CD14-positive monocyte (primary cell): ENCODE results near the gene PTMS. TPM values are rescaled to one million over a fixed set of nuclear protein-coding genes. Genes with fewer than 3 reads are reported as not detected.

Experiments
- DNase-seq, 3 donors: peaks; one replicate each; pipeline ENCODE4 v3.0.0-alpha.2; 2011 to 2022
- H2AFZ ChIP-seq: 2 replicates; pipeline ENCODE4 v1.6.0; 2012; ENCODE audit warnings: mild to moderate bottlenecking, low read depth, low read length, inconsistent platforms; ENCODE audit not compliant: insufficient read depth, poor library complexity, severe bottlenecking
- H3K27ac ChIP-seq, 2 donors: 1 replicate in 1 of 2; 2 replicates in 1 of 2; pipeline ENCODE4 v1.5.1; 2012 to 2013; ENCODE audit warnings: low read length in 2 of 2, control low read depth in 1 of 2, inconsistent platforms in 1 of 2, low read depth in 1 of 2, mild to moderate bottlenecking in 1 of 2
- H3K27me3 ChIP-seq, 2 donors: one replicate each; pipeline versions ENCODE4 v1.6.0 to v1.6.1; 2011 to 2013; ENCODE audit warnings: low read length in 2 of 2; ENCODE audit not compliant: control insufficient read depth in 2 of 2, insufficient read depth in 2 of 2
- H3K36me3 ChIP-seq, 2 donors: replicated peaks in 1 of 2; 1 replicate in 1 of 2; 2 replicates in 1 of 2; pipeline versions ENCODE4 v1.5.1 to v1.6.1; 2012 to 2013; ENCODE audit warnings: low read length in 2 of 2, control low read depth in 1 of 2, inconsistent platforms in 1 of 2, mild to moderate bottlenecking in 1 of 2; ENCODE audit not compliant: insufficient read depth in 2 of 2, control insufficient read depth in 1 of 2
- H3K4me1 ChIP-seq, 2 donors: 1 replicate in 1 of 2; 2 replicates in 1 of 2; pipeline versions ENCODE4 v1.5.1 to v1.6.1; 2012 to 2013; ENCODE audit warnings: low read length in 2 of 2, control low read depth in 1 of 2, inconsistent platforms in 1 of 2, mild to moderate bottlenecking in 1 of 2, moderate library complexity in 1 of 2; ENCODE audit not compliant: insufficient read depth in 2 of 2, control insufficient read depth in 1 of 2
- H3K4me2 ChIP-seq: replicated peaks from 2 replicates; pipeline ENCODE3; 2012; ENCODE audit warnings: low read length, moderate library complexity, mild to moderate bottlenecking; ENCODE audit not compliant: poor library complexity, severe bottlenecking; ENCODE audit errors: extremely low read depth
- H3K4me3 ChIP-seq, 3 experiments: fragments of 200-600 bp in 1 of 3; sonication (generic) in 1 of 3; replicated peaks in 1 of 3; 1 replicate in 2 of 3; 2 replicates in 1 of 3; pipeline ENCODE4 v1.5.1; 2011 to 2013; ENCODE audit warnings: low read length in 3 of 3, mild to moderate bottlenecking in 3 of 3, control low read depth in 2 of 3, low read depth in 2 of 3, inconsistent platforms in 1 of 3, moderate library complexity in 1 of 3
- H3K79me2 ChIP-seq: 2 replicates; pipeline ENCODE4 v1.6.0; 2012; ENCODE audit warnings: mild to moderate bottlenecking, control low read depth, inconsistent platforms, low read length, moderate library complexity; ENCODE audit not compliant: insufficient read depth
- H3K9ac ChIP-seq: 2 replicates; pipeline ENCODE4 v1.6.0; 2017; ENCODE audit warnings: low read length, mild to moderate bottlenecking; ENCODE audit not compliant: insufficient read depth, poor library complexity, severe bottlenecking
- H3K9me3 ChIP-seq, 2 donors: replicated peaks in 1 of 2; 1 replicate in 1 of 2; 2 replicates in 1 of 2; pipeline versions ENCODE4 v1.5.1 to v1.6.1; 2012 to 2013; ENCODE audit warnings: low read length in 2 of 2, control low read depth in 1 of 2; ENCODE audit not compliant: control insufficient read depth in 1 of 2, insufficient read depth in 1 of 2
- H4K20me1 ChIP-seq: 2 replicates; pipeline ENCODE4 v1.6.0; 2012; ENCODE audit warnings: mild to moderate bottlenecking, low read length, control low read depth, moderate library complexity; ENCODE audit not compliant: insufficient read depth
- H3K27ac Mint-ChIP-seq, 7 donors: one replicate each; pipeline ENCODE4 v1.8.0; 2020; ENCODE audit warnings: mild to moderate bottlenecking in 7 of 7, mixed read lengths in 7 of 7, moderate library complexity in 6 of 7, inconsistent platforms in 2 of 7
- H3K27me3 Mint-ChIP-seq, 3 donors: one replicate each; pipeline ENCODE4 v1.8.0; 2021 to 2022; ENCODE audit warnings: low read depth in 3 of 3, mild to moderate bottlenecking in 3 of 3, mixed read lengths in 3 of 3, moderate library complexity in 3 of 3, inconsistent platforms in 1 of 3
- H3K36me3 Mint-ChIP-seq, 2 donors: one replicate each; pipeline ENCODE4 v1.8.0; 2020; ENCODE audit warnings: mixed read lengths in 2 of 2, inconsistent platforms in 1 of 2, mild to moderate bottlenecking in 1 of 2
- H3K4me1 Mint-ChIP-seq: one replicate; pipeline ENCODE4 v1.8.0; 2020; ENCODE audit warnings: mild to moderate bottlenecking, mixed read lengths
- H3K4me3 Mint-ChIP-seq, 2 donors: one replicate each; pipeline ENCODE4 v1.8.0; 2020; ENCODE audit warnings: mild to moderate bottlenecking in 2 of 2, mixed read lengths in 2 of 2, moderate library complexity in 1 of 2
- H3K9me3 Mint-ChIP-seq, 7 donors: one replicate each; pipeline ENCODE4 v1.8.0; 2020 to 2022; ENCODE audit warnings: mixed read lengths in 7 of 7, mild to moderate bottlenecking in 6 of 7, moderate library complexity in 6 of 7, inconsistent platforms in 2 of 7
- CTCF ChIP-seq: fragments of 200-600 bp; IDR thresholded peaks from one replicate; pipeline ENCODE4 v1.8.0; 2022; ENCODE audit warnings: antibody characterized with exemption, mild to moderate bottlenecking
- WGBS: methylation state at CpG from one replicate; pipeline ENCODE4 v1.1.5; 2013; ENCODE audit warnings: missing lambda C conversion rate; ENCODE audit not compliant: insufficient coverage; 5-methylcytosine and 5-hydroxymethylcytosine counted together
- intact Hi-C, 2 donors: fragments of 100-400 bp; cut with micrococcal nuclease; formaldehyde crosslinking; loops; one replicate each; pipeline versions ENCODE4 v1.15.0 to v1.15.1; 2023
- polyA plus RNA-seq, 3 donors: library from polyadenylated mRNA; depleted of rRNA in 1 of 3; unstranded in 2 of 3; stranded (reverse) in 1 of 3; fragments of 300-500 nt in 2 of 3; fragments of >200 nt in 1 of 3; fragmentation: Illumina TruSeq in 2 of 3; gene quantifications; 1 replicate in 2 of 3; 2 replicates in 1 of 3; pipeline ENCODE4 v1.2.3, GENCODE V29; 2012 to 2021

The PTMS gene
- polyA plus RNA-seq, 3 donors = 2.4 to 9.7 (median 2.6) TPM

DNA sequence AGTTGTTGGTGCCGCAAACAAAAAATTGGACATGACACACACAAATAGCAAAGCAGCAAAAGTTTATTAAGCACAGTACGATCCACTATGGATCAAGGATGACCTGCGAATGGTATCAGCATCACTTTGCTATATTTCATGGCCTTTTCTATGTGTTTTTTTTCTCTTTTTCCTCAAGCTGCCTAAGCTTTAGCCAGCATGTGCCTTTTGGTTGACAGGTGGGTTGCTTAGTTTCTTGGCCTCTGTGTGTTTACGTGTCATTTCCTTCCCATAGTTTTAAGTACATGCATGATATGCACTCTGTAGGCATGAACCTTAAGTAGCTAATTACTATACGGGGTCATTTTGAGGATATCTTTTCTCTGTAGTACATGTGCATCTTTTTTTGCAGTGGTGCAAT is 33.0 kb downstream of the PTMS start:
- H3K27ac ChIP-seq = no peak overlapping the region
- Mint-ChIP-seq H3K27me3 (peaks cover 0 to 1% (median 0%) of the 10 kb centered on the region in 3 donors), H3K4me1 (peaks cover 7% of the 10 kb centered on the region), H3K9me3 (peaks cover 0 to 12% (median 3%) of the 10 kb centered on the region in 7 donors), H3K4me3 (no peak overlapping the region), H3K36me3 (peaks cover 72 to 87% of the 10 kb centered on the region in 2 donors), H3K27ac (peak overlapping the region in 1 of 7 donors; percentile 66)
- no peak overlapping the region for H2AFZ ChIP-seq
- H3K9ac ChIP-seq = no peak overlapping the region
- no peaks in the 10 kb centered on the region for H3K9me3 ChIP-seq
- no peaks in the 10 kb centered on the region for H3K27me3 ChIP-seq
- no peak overlapping the region for H3K4me2 ChIP-seq
- H3K4me1 ChIP-seq = no peaks in the 10 kb centered on the region
- H4K20me1 ChIP-seq = peaks cover 87% of the 10 kb centered on the region
- DNase-seq = no peak
- TF ChIP-seq CTCF = no peak
- no peak overlapping the region for H3K4me3 ChIP-seq
- peaks cover 68 to 89% of the 10 kb centered on the region in 2 donors for H3K36me3 ChIP-seq
- peaks cover 29% of the 10 kb centered on the region for H3K79me2 ChIP-seq
- intact Hi-C loops = no loop called here
- WGBS = 100% methylated on average over 2 of the region's 5 CpGs

GRCh38 chr12:6807170-6807569 is 41.0 kb downstream of the PTMS start:
- Histone ChIP-seq H4K20me1 (peaks cover 66% of the 10 kb centered on the region), H3K9me3 (no peaks in the 10 kb centered on the region), H3K27me3 (no peaks in the 10 kb centered on the region), H3K4me2 (no peak overlapping the region), H3K4me1 (peaks cover 3 to 4% of the 10 kb centered on the region in 2 donors), H2AFZ (no peak overlapping the region), H3K79me2 (no peaks in the 10 kb centered on the region), H3K27ac (no peak overlapping the region), H3K36me3 (peaks cover 42 to 55% of the 10 kb centered on the region in 2 donors), H3K4me3 (no peak overlapping the region), H3K9ac (no peak overlapping the region)
- Mint-ChIP-seq H3K27me3 (no peaks in the 10 kb centered on the region), H3K9me3 (peaks cover 0 to 11% (median 2%) of the 10 kb centered on the region in 7 donors), H3K4me3 (no peak overlapping the region), H3K27ac (no peak overlapping the region), H3K4me1 (peaks cover 5% of the 10 kb centered on the region), H3K36me3 (peaks cover 45 to 68% of the 10 kb centered on the region in 2 donors)
- DNase-seq = no peak
- TF ChIP-seq CTCF = no peak
- intact Hi-C loops = no loop called here
- no CpG with 5 or more reads among the region's 1 CpG for WGBS
